ENCODE results near the gene ZNF215.

- TF ChIP-seq JUN (IDR thresholded peaks at IDR 0.05): no peak
- TF ChIP-seq CTCF (IDR thresholded peaks at IDR 0.05): no peak
- no peak for TF ChIP-seq NFE2L2 (conservative IDR thresholded peaks at IDR 0.05; ENCODE audit: low read length)
- TF ChIP-seq NR3C1 (IDR thresholded peaks at IDR 0.05): no peak
- no peak for TF ChIP-seq RAD21 (conservative IDR thresholded peaks at IDR 0.05 in 1 of 2, IDR thresholded peaks at IDR 0.05 in 1 of 2)
- no peak for TF ChIP-seq CBX8 (IDR thresholded peaks at IDR 0.05)
Observed at GRCh38 chr11:7004482-7004881, 78.3 kb downstream of the ZNF215 start.

Measured in A549 (cell line).